Measurements from ENCODE around the gene ADPRS.

GRCh38 chr1:36115200-36115669, 26.5 kb downstream of the ADPRS start:
- no peak for TF ChIP-seq POLR2A (IDR thresholded peaks at IDR 0.05)
- TF ChIP-seq, protein P1, sequence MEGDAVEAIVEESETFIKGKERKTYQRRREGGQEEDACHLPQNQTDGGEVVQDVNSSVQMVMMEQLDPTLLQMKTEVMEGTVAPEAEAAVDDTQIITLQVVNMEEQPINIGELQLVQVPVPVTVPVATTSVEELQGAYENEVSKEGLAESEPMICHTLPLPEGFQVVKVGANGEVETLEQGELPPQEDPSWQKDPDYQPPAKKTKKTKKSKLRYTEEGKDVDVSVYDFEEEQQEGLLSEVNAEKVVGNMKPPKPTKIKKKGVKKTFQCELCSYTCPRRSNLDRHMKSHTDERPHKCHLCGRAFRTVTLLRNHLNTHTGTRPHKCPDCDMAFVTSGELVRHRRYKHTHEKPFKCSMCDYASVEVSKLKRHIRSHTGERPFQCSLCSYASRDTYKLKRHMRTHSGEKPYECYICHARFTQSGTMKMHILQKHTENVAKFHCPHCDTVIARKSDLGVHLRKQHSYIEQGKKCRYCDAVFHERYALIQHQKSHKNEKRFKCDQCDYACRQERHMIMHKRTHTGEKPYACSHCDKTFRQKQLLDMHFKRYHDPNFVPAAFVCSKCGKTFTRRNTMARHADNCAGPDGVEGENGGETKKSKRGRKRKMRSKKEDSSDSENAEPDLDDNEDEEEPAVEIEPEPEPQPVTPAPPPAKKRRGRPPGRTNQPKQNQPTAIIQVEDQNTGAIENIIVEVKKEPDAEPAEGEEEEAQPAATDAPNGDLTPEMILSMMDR (IDR thresholded peaks at IDR 0.05), result no peak
